ENCODE data around the gene NFIX. TPM values are rescaled to one million over a fixed set of nuclear protein-coding genes. Genes with fewer than 3 reads are reported as not detected.

Gene NFIX
- polyA plus RNA-seq, 1 donor (not counting 4 experiments of a cell fraction or from before 2014, with no cell fraction given) = 5.2 TPM

GRCh38 chr19:12983542-12984142 is 11.6 kb upstream of the NFIX start:
- DNase-seq (ENCODE audit: low read depth, low spot score) (no peak), FAIRE-seq (no peak)
- H3K4me2 ChIP-seq (ENCODE audit: control insufficient read depth, extremely low read depth, insufficient read depth, low read depth, low read length) = peak overlapping the region; percentile 41
- no peaks in the 10 kb centered on the region for H3K36me3 ChIP-seq (ENCODE audit: control insufficient read depth in 2 of 2, extremely low read depth in 1 of 2, insufficient read depth in 2 of 2, low read length in 2 of 2)
- no peaks in the 10 kb centered on the region for H3K9me1 ChIP-seq (ENCODE audit: control insufficient read depth, extremely low read depth, insufficient read depth, low read length)
- no peaks in the 10 kb centered on the region for H3K9me3 ChIP-seq (ENCODE audit: control insufficient read depth, low read depth, low read length)
- H3K27me3 ChIP-seq (ENCODE audit: control insufficient read depth, extremely low read depth, insufficient read depth, low read length) = no peaks in the 10 kb centered on the region
- no peak for TF ChIP-seq EZH2 (IDR thresholded peaks at IDR 0.05; ENCODE audit: low read length)
- peak; percentile 77 to 91 (median 91) for TF ChIP-seq CTCF (optimal IDR thresholded peaks at IDR 0.05 in 1 of 3, IDR thresholded peaks at IDR 0.05 in 1 of 3, conservative IDR thresholded peaks at IDR 0.05 in 1 of 3; ENCODE audit: extremely low read depth in 1 of 3, insufficient read depth in 2 of 3, low read length in 3 of 3)
- H4K20me1 ChIP-seq (ENCODE audit: control insufficient read depth, extremely low read depth, insufficient read depth, low read length) = no peaks in the 10 kb centered on the region
- peak overlapping the region; percentile 14 for H3K9ac ChIP-seq (ENCODE audit: control insufficient read depth, extremely low read depth, insufficient read depth, low read length)
- H3K4me1 ChIP-seq (ENCODE audit: control insufficient read depth, extremely low read depth, insufficient read depth, low read length) = no peaks in the 10 kb centered on the region
- no peak overlapping the region for H3K27ac ChIP-seq (ENCODE audit: control insufficient read depth, insufficient read depth, low read length)
- H3K79me2 ChIP-seq (ENCODE audit: control insufficient read depth, insufficient read depth, low read length) = no peaks in the 10 kb centered on the region
- peak overlapping the region in 2 of 3 experiments; percentile 7 to 17 for H3K4me3 ChIP-seq (ENCODE audit: control insufficient read depth in 2 of 3, extremely low read depth in 1 of 3, insufficient read depth in 2 of 3, low read depth in 1 of 3, low read length in 3 of 3)
- H2AFZ ChIP-seq (ENCODE audit: control insufficient read depth, low read length) = no peak overlapping the region
- dilution Hi-C loops (cut with MboI; ENCODE audit: extremely low pct_ligation_motif_present, low sequenced_read_pairs) = no loop called here

- Histone ChIP-seq H3K4me1 (ENCODE audit: control insufficient read depth, extremely low read depth, insufficient read depth, low read length) (no peaks in the 10 kb centered on the region), H3K79me2 (ENCODE audit: control insufficient read depth, insufficient read depth, low read length) (no peaks in the 10 kb centered on the region), H3K4me2 (ENCODE audit: control insufficient read depth, extremely low read depth, insufficient read depth, low read depth, low read length) (no peak overlapping the region), H3K36me3 (ENCODE audit: control insufficient read depth in 2 of 2, extremely low read depth in 1 of 2, insufficient read depth in 2 of 2, low read length in 2 of 2) (no peaks in the 10 kb centered on the region), H3K27me3 (ENCODE audit: control insufficient read depth, extremely low read depth, insufficient read depth, low read length) (no peaks in the 10 kb centered on the region), H3K4me3 (ENCODE audit: control insufficient read depth in 2 of 3, extremely low read depth in 1 of 3, insufficient read depth in 2 of 3, low read depth in 1 of 3, low read length in 3 of 3) (no peak overlapping the region), H3K9ac (ENCODE audit: control insufficient read depth, extremely low read depth, insufficient read depth, low read length) (no peak overlapping the region), H3K27ac (ENCODE audit: control insufficient read depth, insufficient read depth, low read length) (no peak overlapping the region), H2AFZ (ENCODE audit: control insufficient read depth, low read length) (no peak overlapping the region), H3K9me3 (ENCODE audit: control insufficient read depth, low read depth, low read length) (peaks cover 2% of the 10 kb centered on the region), H4K20me1 (ENCODE audit: control insufficient read depth, extremely low read depth, insufficient read depth, low read length) (no peaks in the 10 kb centered on the region), H3K9me1 (ENCODE audit: control insufficient read depth, extremely low read depth, insufficient read depth, low read length) (no peaks in the 10 kb centered on the region)
- dilution Hi-C loops (cut with MboI; ENCODE audit: extremely low pct_ligation_motif_present, low sequenced_read_pairs) = no loop called here
- FAIRE-seq (peak; percentile 68), DNase-seq (ENCODE audit: low read depth, low spot score) (no peak)
- no peak for TF ChIP-seq EZH2 (IDR thresholded peaks at IDR 0.05; ENCODE audit: low read length)
- no peak for TF ChIP-seq CTCF (optimal IDR thresholded peaks at IDR 0.05 in 1 of 3, IDR thresholded peaks at IDR 0.05 in 1 of 3, conservative IDR thresholded peaks at IDR 0.05 in 1 of 3; ENCODE audit: extremely low read depth in 1 of 3, insufficient read depth in 2 of 3, low read length in 3 of 3)
Observed at GRCh38 chr19:12984143-12984627, 11.1 kb upstream of the NFIX start.
